Measurements from ENCODE around the gene PHF19. TPM values are rescaled to one million over a fixed set of nuclear protein-coding genes. Genes with fewer than 3 reads are reported as not detected.

Gene PHF19
- total and polyA plus RNA-seq, 10 of the 15 experiments (the other 5 are each of a cell fraction or from before 2014, with no cell fraction given): 26.0 to 133 (median 87.7) TPM

- TF ChIP-seq CEBPZ (IDR thresholded peaks at IDR 0.05; ENCODE audit: low read depth, low read length) (no peak), POLR2A (IDR thresholded peaks at IDR 0.05; ENCODE audit: low read depth, low read length) (peak; percentile 79), ZNF622 (IDR thresholded peaks at IDR 0.05) (no peak), PBX3 (IDR thresholded peaks at IDR 0.05; ENCODE audit: insufficient replicate concordance, low read depth, low read length) (no peak), NFYA (IDR thresholded peaks at IDR 0.05; ENCODE audit: borderline replicate concordance, low read depth, low read length) (no peak), HDAC6 (IDR thresholded peaks at IDR 0.05; ENCODE audit: unreplicated experiment) (no peak), SIX5 (IDR thresholded peaks at IDR 0.05; ENCODE audit: low read depth, low read length, severe bottlenecking) (no peak), SKIL (IDR thresholded peaks at IDR 0.05; ENCODE audit: low read depth, poor library complexity, severe bottlenecking) (no peak), RELA (IDR thresholded peaks at IDR 0.05; ENCODE audit: borderline replicate concordance, partially characterized antibody) (no peak), IRF4 (IDR thresholded peaks at IDR 0.05; ENCODE audit: low read depth, low read length) (no peak), MYB (IDR thresholded peaks at IDR 0.05; ENCODE audit: borderline replicate concordance, low read depth, low read length) (no peak)
- TF ChIP-seq, protein P1, sequence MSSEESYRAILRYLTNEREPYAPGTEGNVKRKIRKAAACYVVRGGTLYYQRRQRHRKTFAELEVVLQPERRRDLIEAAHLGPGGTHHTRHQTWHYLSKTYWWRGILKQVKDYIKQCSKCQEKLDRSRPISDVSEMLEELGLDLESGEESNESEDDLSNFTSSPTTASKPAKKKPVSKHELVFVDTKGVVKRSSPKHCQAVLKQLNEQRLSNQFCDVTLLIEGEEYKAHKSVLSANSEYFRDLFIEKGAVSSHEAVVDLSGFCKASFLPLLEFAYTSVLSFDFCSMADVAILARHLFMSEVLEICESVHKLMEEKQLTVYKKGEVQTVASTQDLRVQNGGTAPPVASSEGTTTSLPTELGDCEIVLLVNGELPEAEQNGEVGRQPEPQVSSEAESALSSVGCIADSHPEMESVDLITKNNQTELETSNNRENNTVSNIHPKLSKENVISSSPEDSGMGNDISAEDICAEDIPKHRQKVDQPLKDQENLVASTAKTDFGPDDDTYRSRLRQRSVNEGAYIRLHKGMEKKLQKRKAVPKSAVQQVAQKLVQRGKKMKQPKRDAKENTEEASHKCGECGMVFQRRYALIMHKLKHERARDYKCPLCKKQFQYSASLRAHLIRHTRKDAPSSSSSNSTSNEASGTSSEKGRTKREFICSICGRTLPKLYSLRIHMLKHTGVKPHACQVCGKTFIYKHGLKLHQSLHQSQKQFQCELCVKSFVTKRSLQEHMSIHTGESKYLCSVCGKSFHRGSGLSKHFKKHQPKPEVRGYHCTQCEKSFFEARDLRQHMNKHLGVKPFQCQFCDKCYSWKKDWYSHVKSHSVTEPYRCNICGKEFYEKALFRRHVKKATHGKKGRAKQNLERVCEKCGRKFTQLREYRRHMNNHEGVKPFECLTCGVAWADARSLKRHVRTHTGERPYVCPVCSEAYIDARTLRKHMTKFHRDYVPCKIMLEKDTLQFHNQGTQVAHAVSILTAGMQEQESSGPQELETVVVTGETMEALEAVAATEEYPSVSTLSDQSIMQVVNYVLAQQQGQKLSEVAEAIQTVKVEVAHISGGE (CRISPR knock-in tag; IDR thresholded peaks at IDR 0.05): no peak
- TF ChIP-seq, protein P2, sequence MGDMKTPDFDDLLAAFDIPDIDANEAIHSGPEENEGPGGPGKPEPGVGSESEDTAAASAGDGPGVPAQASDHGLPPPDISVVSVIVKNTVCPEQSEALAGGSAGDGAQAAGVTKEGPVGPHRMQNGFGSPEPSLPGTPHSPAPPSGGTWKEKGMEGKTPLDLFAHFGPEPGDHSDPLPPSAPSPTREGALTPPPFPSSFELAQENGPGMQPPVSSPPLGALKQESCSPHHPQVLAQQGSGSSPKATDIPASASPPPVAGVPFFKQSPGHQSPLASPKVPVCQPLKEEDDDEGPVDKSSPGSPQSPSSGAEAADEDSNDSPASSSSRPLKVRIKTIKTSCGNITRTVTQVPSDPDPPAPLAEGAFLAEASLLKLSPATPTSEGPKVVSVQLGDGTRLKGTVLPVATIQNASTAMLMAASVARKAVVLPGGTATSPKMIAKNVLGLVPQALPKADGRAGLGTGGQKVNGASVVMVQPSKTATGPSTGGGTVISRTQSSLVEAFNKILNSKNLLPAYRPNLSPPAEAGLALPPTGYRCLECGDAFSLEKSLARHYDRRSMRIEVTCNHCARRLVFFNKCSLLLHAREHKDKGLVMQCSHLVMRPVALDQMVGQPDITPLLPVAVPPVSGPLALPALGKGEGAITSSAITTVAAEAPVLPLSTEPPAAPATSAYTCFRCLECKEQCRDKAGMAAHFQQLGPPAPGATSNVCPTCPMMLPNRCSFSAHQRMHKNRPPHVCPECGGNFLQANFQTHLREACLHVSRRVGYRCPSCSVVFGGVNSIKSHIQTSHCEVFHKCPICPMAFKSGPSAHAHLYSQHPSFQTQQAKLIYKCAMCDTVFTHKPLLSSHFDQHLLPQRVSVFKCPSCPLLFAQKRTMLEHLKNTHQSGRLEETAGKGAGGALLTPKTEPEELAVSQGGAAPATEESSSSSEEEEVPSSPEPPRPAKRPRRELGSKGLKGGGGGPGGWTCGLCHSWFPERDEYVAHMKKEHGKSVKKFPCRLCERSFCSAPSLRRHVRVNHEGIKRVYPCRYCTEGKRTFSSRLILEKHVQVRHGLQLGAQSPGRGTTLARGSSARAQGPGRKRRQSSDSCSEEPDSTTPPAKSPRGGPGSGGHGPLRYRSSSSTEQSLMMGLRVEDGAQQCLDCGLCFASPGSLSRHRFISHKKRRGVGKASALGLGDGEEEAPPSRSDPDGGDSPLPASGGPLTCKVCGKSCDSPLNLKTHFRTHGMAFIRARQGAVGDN (IDR thresholded peaks at IDR 0.05): peak; percentile 62; the same call in 1 of the 2 replicates
Observed at GRCh38 chr9:120875954-120876841, 790 bp downstream of the PHF19 start (continued).

All from GM12878 (cell line).